Measurements from ENCODE around the gene CCHCR1. TPM values are rescaled to one million over a fixed set of nuclear protein-coding genes. Genes with fewer than 3 reads are reported as not detected.

Gene CCHCR1
- total RNA-seq, 1 experiment from 2014 or later, result 45.5 TPM

GRCh38 chr6:31178143-31179041 lies 20.8 kb upstream of the CCHCR1 start:
- H3K9ac ChIP-seq (ENCODE audit: extremely low read depth, insufficient read length, low read length), result no peak overlapping the region
- no peak for TF ChIP-seq CTCF (conservative IDR thresholded peaks at IDR 0.05)
- peaks cover 3% of the 10 kb centered on the region; the same call in 1 of the 2 replicates for H3K79me2 ChIP-seq (ENCODE audit: insufficient read depth, low read length)
- H4K91ac ChIP-seq (ENCODE audit: insufficient read length, low read depth, low read length), result no peak overlapping the region
- no peak overlapping the region for H3K4me2 ChIP-seq (ENCODE audit: insufficient read depth, insufficient read length, low read length)
- no peak overlapping the region for H2BK5ac ChIP-seq (ENCODE audit: insufficient read length, low read length)
- no peak overlapping the region for H3K18ac ChIP-seq (ENCODE audit: insufficient read length, low read depth, low read length)
- H2BK15ac ChIP-seq (ENCODE audit: low read depth, low read length), result no peak overlapping the region
- no peak overlapping the region for H2AFZ ChIP-seq (ENCODE audit: low read length)
- no CpG with 5 or more reads among the region's 8 CpGs for WGBS (ENCODE audit: extremely low coverage, insufficient read length, low lambda C conversion rate)
- no peaks in the 10 kb centered on the region for H3K9me3 ChIP-seq (ENCODE audit: control insufficient read depth, low read depth, low read length)
- peaks cover 7% of the 10 kb centered on the region for H3K4me1 ChIP-seq (ENCODE audit: insufficient read depth, low read length)
- no peak overlapping the region for H3K14ac ChIP-seq (ENCODE audit: insufficient read depth, low read length)
- H3K27ac ChIP-seq (ENCODE audit: insufficient read length, low read depth, low read length), result no peak overlapping the region
- H4K5ac ChIP-seq (ENCODE audit: insufficient read length, low read depth, low read length), result no peak overlapping the region
- no peaks in the 10 kb centered on the region for H3K27me3 ChIP-seq (ENCODE audit: insufficient read depth, low read length)
- H4K20me1 ChIP-seq (ENCODE audit: control insufficient read depth, insufficient read depth, insufficient read length), result no peaks in the 10 kb centered on the region
- H4K8ac ChIP-seq (replicated peaks; ENCODE audit: insufficient read length, low read depth, low read length), result no peak overlapping the region
- H3K56ac ChIP-seq (ENCODE audit: insufficient read length, low read depth, low read length), result no peak overlapping the region
- H3K23ac ChIP-seq (ENCODE audit: insufficient read length, low read depth, low read length), result no peak overlapping the region
- H3K27me3 Mint-ChIP-seq (ENCODE audit: low read depth), result 0 out of 2 replicates have a peak, but pooled peaks cover 1% of the 10 kb centered on the region
- no peak overlapping the region for H2BK20ac ChIP-seq (ENCODE audit: low read depth, low read length, poor library complexity, severe bottlenecking)
- no peak overlapping the region for H3K4me3 Mint-ChIP-seq
- H3T11ph ChIP-seq (ENCODE audit: low read length), result no peak overlapping the region
- H3K23me2 ChIP-seq (ENCODE audit: insufficient read length, low read depth, low read length, poor library complexity, severe bottlenecking), result peaks cover under 1% of the 10 kb centered on the region
- H3K9me3 Mint-ChIP-seq, result no peaks in the 10 kb centered on the region; a peak in 1 of 5 replicates
- no peak overlapping the region for H3K4ac ChIP-seq (ENCODE audit: low read depth, low read length)
- no peak overlapping the region for H2BK120ac ChIP-seq (ENCODE audit: low read depth, low read length, poor library complexity, severe bottlenecking)
- H3K27ac Mint-ChIP-seq, result peak overlapping the region in 2 of 3 experiments; percentile 10 to 41; a peak in 2 of 7 replicates
- H2BK12ac ChIP-seq (ENCODE audit: insufficient read length, low read depth, low read length), result no peak overlapping the region
- no peak for DNase-seq
- H3K36me3 Mint-ChIP-seq (ENCODE audit: insufficient read depth in 1 of 3, low read depth in 3 of 3), result peaks cover 0 to 6% (median 4%) of the 10 kb centered on the region in 3 experiments; a peak in 4 of 7 replicates
- H2AK5ac ChIP-seq (ENCODE audit: insufficient read length, low read length), result no peak overlapping the region
- H3K4me1 Mint-ChIP-seq, result peaks cover 36 to 41% of the 10 kb centered on the region in 2 experiments
- H3K79me1 ChIP-seq (ENCODE audit: insufficient read depth, low read depth, low read length, poor library complexity, severe bottlenecking), result no peaks in the 10 kb centered on the region
